ENCODE results near the gene LARP4.

DNA sequence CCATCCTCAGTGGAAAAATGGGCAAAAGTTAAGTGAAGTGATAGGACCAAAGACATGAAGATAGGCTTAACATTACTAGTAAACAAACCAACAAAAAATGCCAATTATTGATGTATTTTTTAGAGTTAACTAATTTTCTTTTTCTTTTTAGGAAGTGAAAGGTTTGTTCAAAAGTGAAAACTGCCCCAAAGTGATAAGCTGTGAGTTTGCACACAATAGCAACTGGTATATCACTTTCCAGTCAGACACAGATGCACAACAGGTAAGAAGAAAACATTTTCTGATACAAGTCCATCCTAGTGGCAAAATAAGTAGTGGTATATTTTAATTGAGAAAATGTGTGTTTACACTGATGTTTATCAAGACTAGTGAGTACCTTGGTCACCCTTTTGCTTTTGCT, 39.6 kb downstream of the LARP4 start:
- TF ChIP-seq, protein P1, sequence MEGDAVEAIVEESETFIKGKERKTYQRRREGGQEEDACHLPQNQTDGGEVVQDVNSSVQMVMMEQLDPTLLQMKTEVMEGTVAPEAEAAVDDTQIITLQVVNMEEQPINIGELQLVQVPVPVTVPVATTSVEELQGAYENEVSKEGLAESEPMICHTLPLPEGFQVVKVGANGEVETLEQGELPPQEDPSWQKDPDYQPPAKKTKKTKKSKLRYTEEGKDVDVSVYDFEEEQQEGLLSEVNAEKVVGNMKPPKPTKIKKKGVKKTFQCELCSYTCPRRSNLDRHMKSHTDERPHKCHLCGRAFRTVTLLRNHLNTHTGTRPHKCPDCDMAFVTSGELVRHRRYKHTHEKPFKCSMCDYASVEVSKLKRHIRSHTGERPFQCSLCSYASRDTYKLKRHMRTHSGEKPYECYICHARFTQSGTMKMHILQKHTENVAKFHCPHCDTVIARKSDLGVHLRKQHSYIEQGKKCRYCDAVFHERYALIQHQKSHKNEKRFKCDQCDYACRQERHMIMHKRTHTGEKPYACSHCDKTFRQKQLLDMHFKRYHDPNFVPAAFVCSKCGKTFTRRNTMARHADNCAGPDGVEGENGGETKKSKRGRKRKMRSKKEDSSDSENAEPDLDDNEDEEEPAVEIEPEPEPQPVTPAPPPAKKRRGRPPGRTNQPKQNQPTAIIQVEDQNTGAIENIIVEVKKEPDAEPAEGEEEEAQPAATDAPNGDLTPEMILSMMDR (IDR thresholded peaks at IDR 0.05; ENCODE audit: low read depth, low read length, poor library complexity, severe bottlenecking), result no peak
- TF ChIP-seq EZH2phosphoT487 (IDR thresholded peaks at IDR 0.05; ENCODE audit: borderline replicate concordance, low read length), result no peak

Data from DOHH2 (cell line).